ENCODE results near the gene GPR153. TPM values are rescaled to one million over a fixed set of nuclear protein-coding genes. Genes with fewer than 3 reads are reported as not detected.

Gene GPR153
- total RNA-seq, 1 experiment from 2014 or later, result 6.1 TPM

- Histone ChIP-seq H3K27ac (ENCODE audit: low read depth, low read length) (no peak overlapping the region; the same call in 1 of the 2 replicates), H3K4me3 (replicated peaks in 1 of 2; ENCODE audit: low read depth in 1 of 2, low read length in 2 of 2) (no peak overlapping the region), H3K27me3 (ENCODE audit: insufficient read depth, low read length) (no peaks in the 10 kb centered on the region), H3K4me1 (ENCODE audit: control insufficient read depth in 1 of 2, insufficient read depth in 2 of 2, low read length in 2 of 2) (peaks cover 7 to 27% of the 10 kb centered on the region in 2 experiments), H2AFZ (ENCODE audit: low read depth, low read length, poor library complexity, severe bottlenecking) (no peak overlapping the region), H3K79me2 (ENCODE audit: insufficient read depth, low read length) (peaks cover 24% of the 10 kb centered on the region), H4K20me1 (ENCODE audit: insufficient read depth) (no peaks in the 10 kb centered on the region), H3K36me3 (ENCODE audit: control insufficient read depth in 1 of 2, insufficient read depth in 2 of 2, low read length in 2 of 2) (peaks cover 0 to 19% of the 10 kb centered on the region in 2 experiments; a peak in 2 of 4 replicates), H3K4me2 (ENCODE audit: low read length) (peak overlapping the region; percentile 98; the same call in 1 of the 2 replicates), H3K9me3 (ENCODE audit: control insufficient read depth in 1 of 2, insufficient read depth in 1 of 2, low read depth in 1 of 2, low read length in 2 of 2) (no peaks in the 10 kb centered on the region), H3K9me2 (ENCODE audit: insufficient read depth) (no peaks in the 10 kb centered on the region), H3K9ac (ENCODE audit: low read length) (no peak overlapping the region)
- ChIA-PET POLR2A (no interaction called here), RAD21 (ENCODE audit: low non-redundant PET in 1 of 2, low total read pairs in 2 of 2, uncharacterized antibody in 2 of 2, unreplicated experiment in 2 of 2) (no interaction called here), CTCF (no interaction called here)
- TF ChIP-seq CEBPB (IDR thresholded peaks at IDR 0.05; ENCODE audit: low read depth) (no peak), POLR2A (IDR thresholded peaks at IDR 0.05; ENCODE audit: borderline replicate concordance, extremely low read depth, insufficient read depth, insufficient read length) (no peak)
- no peak for ATAC-seq
- no TSS peak for BruUV-seq (replicated peaks)
- intact Hi-C loops (cut with micrococcal nuclease), result no loop called here
- DNase-seq (ENCODE audit: low read depth, low spot score), result no peak
Observed at GRCh38 chr1:6207921-6208320, 53.0 kb downstream of the GPR153 start.

GRCh38 chr1:6207075-6207885 lies 53.6 kb downstream of the GPR153 start:
- ATAC-seq (no peak), DNase-seq (ENCODE audit: low read depth, low spot score) (no peak)
- intact Hi-C loops (cut with micrococcal nuclease), result no loop called here
- Histone ChIP-seq H3K9ac (ENCODE audit: low read length) (peak overlapping the region; percentile 99), H3K4me3 (replicated peaks in 1 of 2; ENCODE audit: low read depth in 1 of 2, low read length in 2 of 2) (peak overlapping the region; percentile 82 to 96), H4K20me1 (ENCODE audit: insufficient read depth) (no peaks in the 10 kb centered on the region), H3K27ac (ENCODE audit: low read depth, low read length) (peak overlapping the region; percentile 99), H3K36me3 (ENCODE audit: control insufficient read depth in 1 of 2, insufficient read depth in 2 of 2, low read length in 2 of 2) (peaks cover 0 to 17% of the 10 kb centered on the region in 2 experiments; a peak in 2 of 4 replicates), H3K4me1 (ENCODE audit: control insufficient read depth in 1 of 2, insufficient read depth in 2 of 2, low read length in 2 of 2) (peaks cover 7 to 27% of the 10 kb centered on the region in 2 experiments), H3K9me3 (ENCODE audit: control insufficient read depth in 1 of 2, insufficient read depth in 1 of 2, low read depth in 1 of 2, low read length in 2 of 2) (no peaks in the 10 kb centered on the region), H3K27me3 (ENCODE audit: insufficient read depth, low read length) (no peaks in the 10 kb centered on the region), H2AFZ (ENCODE audit: low read depth, low read length, poor library complexity, severe bottlenecking) (no peak overlapping the region), H3K79me2 (ENCODE audit: insufficient read depth, low read length) (peaks cover 24% of the 10 kb centered on the region), H3K4me2 (ENCODE audit: low read length) (peak overlapping the region; percentile 98), H3K9me2 (ENCODE audit: insufficient read depth) (no peaks in the 10 kb centered on the region)
- TSS peak; percentile 73 for BruUV-seq (replicated peaks)
- POLR2A ChIA-PET, result interaction anchor here (1.5 kb wide), 1 partner anchor 13 kb away, joined by 11 read pairs; no protein-coding TSS in a partner anchor
- CTCF ChIA-PET, result interaction anchor here (0.7 to 3.8 kb wide), 5 partner anchors 14 to 233 kb away, joined by 3 to 44 read pairs (median 6); no protein-coding TSS in a partner anchor
- RAD21 ChIA-PET (ENCODE audit: low non-redundant PET in 1 of 2, low total read pairs in 2 of 2, uncharacterized antibody in 2 of 2, unreplicated experiment in 2 of 2), result interaction anchor here in 1 of 2 experiments (0.5 kb wide), 1 partner anchor 168 kb away, joined by 3 read pairs; no protein-coding TSS in a partner anchor
- TF ChIP-seq SP1 (IDR thresholded peaks at IDR 0.05; ENCODE audit: low read depth) (no peak), MAX (IDR thresholded peaks at IDR 0.05) (no peak), JUND (IDR thresholded peaks at IDR 0.05) (no peak), ZBTB33 (IDR thresholded peaks at IDR 0.05; ENCODE audit: extremely low read depth, insufficient replicate concordance, low read length) (no peak), ELF1 (IDR thresholded peaks at IDR 0.05; ENCODE audit: borderline replicate concordance, low read depth) (no peak), FOSL1 (IDR thresholded peaks at IDR 0.05; ENCODE audit: low read depth) (no peak), TCF7L2 (IDR thresholded peaks at IDR 0.05; ENCODE audit: borderline replicate concordance, extremely low read depth, insufficient read depth, insufficient read length) (no peak), YY1 (IDR thresholded peaks at IDR 0.05; ENCODE audit: extremely low read depth, insufficient replicate concordance, low read depth, low read length) (no peak), ATF3 (IDR thresholded peaks at IDR 0.05) (no peak), SIN3A (IDR thresholded peaks at IDR 0.05; ENCODE audit: low read depth) (no peak), ZNF274 (IDR thresholded peaks at IDR 0.05; ENCODE audit: low read depth, low read length) (no peak)
- TF ChIP-seq, protein P1, sequence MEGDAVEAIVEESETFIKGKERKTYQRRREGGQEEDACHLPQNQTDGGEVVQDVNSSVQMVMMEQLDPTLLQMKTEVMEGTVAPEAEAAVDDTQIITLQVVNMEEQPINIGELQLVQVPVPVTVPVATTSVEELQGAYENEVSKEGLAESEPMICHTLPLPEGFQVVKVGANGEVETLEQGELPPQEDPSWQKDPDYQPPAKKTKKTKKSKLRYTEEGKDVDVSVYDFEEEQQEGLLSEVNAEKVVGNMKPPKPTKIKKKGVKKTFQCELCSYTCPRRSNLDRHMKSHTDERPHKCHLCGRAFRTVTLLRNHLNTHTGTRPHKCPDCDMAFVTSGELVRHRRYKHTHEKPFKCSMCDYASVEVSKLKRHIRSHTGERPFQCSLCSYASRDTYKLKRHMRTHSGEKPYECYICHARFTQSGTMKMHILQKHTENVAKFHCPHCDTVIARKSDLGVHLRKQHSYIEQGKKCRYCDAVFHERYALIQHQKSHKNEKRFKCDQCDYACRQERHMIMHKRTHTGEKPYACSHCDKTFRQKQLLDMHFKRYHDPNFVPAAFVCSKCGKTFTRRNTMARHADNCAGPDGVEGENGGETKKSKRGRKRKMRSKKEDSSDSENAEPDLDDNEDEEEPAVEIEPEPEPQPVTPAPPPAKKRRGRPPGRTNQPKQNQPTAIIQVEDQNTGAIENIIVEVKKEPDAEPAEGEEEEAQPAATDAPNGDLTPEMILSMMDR (IDR thresholded peaks at IDR 0.05 in 2 of 3, conservative IDR thresholded peaks at IDR 0.05 in 1 of 3; ENCODE audit: borderline replicate concordance in 1 of 3, insufficient read depth in 1 of 3, low read depth in 2 of 3, low read length in 2 of 3), result no peak
